GM21381 (cell line): ENCODE data around the gene NT5C3A.

ENCODE experiments used
- ATAC-seq: cut with Tn5 transposase; IDR thresholded peaks from one replicate; pipeline ENCODE4 v1.9.1; 2021; ENCODE audit warnings: mild to moderate bottlenecking, moderate library complexity; ENCODE audit not compliant: unreplicated experiment

Gene NT5C3A

DNA sequence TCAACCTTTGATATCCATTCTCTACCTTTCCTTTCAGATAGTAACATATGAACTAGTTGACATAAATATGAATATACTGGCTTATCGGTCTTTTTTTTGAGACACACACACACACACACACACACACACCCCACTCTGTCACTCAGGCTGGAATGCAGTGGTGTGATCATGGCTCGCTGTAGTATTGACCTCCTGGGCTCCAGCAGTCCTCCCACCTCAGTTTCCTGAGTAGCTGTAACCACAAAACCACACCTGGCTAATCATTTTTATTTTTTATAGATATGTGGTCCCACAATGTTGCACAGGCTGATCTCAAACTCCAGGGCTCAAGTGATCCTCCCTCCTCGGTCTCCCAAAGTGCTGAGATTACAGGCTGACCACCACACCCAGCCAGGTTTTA, 14.2 kb upstream of the NT5C3A start:
- peak; percentile 79 for ATAC-seq

DNA sequence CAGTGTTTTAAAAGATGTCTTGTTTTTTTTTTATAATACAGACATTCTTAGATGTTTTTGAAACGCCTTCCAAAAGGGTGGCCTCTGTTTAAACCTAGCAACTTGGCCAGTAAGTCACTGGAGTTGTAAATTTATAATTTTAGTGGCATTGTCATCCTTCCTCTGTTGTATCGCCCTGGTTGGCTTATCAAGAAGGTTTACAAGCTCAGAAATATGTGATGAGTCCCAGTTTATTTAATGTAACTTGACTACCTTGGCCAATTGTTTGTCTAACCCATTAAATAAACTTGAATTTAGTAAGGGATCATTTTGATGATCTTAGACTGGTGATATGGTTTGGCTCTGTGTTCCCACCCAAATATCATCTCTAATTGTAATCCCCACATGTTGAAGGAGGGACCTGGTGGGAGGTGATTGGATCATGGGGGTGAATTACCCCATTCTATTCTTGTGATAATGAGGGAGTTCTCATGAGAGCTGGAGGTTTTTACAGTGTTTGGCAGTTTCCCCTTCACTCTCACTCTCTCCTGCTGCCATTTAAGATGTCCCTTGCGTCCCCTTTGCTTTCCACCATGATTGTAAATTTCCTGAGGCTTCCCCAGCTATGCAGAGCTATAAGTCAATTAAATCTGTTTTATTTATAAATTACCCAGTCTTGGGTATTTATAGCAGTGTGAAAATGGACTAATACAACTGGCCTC, 13.4 kb upstream of the NT5C3A start:
- ATAC-seq, result no peak

DNA sequence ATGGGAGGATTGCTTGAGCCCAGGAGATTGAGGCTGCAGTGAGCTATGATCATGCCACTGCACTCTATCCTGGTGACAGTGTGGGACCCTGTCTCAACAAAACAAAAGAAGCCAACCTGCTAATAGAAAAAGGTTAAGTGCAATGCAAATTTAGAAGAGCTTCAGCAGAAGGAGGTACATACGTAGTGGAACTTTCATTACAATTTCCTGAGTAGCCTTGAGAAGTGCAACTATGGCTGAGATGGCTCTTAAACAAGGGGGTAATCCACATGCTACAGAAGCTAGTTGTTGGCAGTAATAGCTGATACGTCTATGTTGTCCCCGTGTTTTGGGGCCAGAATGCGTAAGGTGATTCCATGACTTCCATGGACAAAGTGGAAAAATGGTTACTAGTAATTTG, 10.7 kb upstream of the NT5C3A start:
- ATAC-seq, result no peak

DNA sequence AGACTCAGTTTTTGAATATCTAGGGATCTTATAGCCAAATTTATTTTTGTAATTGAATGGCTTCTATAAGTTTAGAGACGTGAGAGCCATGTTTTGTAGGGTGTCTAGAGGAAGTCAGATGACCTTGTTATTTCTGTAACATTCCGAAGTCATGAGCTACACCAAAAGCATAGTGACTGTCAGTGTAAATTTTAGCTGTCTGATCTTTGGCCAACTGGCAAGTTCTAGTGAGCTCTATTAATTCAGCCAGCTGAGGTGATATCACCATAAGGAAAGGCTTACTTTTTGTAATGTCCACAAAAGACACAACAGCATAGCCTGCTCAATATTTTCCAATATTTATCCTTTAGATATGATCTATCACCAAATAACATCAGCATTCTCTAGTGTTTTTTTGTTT, 9.9 kb upstream of the NT5C3A start:
- ATAC-seq, result no peak

DNA sequence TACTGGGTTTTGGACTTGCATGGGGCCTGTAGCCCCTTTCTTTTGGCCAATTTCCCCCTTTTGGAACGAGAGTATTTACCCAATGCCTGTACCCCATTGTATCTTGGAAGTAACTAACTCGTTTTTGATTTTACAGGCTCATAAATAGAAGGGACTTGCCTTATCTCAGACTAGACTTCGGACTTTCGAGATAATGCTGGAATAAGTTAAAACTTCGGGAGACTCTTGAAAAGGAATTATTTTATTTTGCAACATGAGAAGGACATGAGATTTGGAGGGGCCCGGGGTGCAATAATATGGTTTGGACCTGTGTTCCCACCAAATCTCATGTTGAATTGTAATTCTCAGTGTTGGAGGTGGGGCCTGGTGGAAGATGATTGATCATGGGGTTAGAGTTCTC, 8.3 kb upstream of the NT5C3A start:
- ATAC-seq, result no peak

DNA sequence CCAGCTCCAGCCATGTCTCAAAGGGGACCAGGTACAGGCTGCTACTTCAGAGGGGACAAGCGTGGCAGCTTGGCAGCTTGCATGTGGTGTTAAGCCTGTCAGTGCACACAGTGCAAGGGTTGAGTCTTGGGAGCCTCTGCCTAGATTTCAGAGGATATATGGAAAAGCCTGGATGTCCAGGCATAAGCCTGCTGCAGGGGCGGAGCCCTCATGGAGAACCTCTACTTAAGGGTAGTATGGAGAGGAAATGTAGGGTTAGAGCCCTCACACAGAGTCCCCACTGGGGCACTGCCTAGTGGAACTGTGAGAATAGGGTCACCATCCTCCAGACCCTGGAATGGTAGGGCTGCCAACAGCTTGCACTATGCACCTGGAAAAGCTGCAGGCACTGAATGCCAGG, 7.7 kb upstream of the NT5C3A start:
- ATAC-seq, result no peak

DNA sequence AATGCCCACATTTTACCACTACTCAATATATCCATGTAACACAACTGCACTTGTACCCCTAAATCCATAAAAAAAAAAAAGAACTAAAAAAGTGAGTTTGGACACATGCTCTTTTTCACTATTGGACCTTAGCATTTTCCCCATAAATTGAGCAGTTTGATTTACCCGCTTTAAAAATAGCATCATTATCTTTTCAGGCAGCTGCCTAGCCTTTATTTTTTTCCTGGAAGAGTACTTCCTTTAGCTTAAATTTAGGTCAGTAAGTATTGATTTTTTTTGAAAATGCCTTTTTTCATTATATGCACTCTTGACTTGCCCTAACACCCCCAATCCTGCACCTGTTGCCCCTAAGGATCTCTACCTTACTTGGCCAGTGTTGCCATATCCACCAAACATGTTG, 5.3 kb upstream of the NT5C3A start:
- no peak for ATAC-seq

DNA sequence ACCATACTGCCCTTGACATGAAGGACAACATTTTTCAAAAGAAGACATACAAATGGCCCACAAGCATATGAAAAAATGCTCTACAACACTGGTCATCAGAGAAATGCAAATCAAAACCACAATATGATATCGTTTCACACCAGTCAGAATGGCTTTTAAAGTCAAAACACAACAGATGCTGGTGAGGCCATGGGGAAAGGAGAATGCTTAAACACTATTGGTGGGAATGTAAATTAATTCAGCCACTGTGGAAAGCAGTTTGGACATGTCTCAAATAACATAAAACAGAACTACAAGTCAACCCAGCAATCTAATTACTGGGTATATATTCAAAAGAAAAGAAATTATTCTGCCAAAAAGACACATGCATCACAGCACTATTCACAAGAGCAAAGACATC, 4.2 kb upstream of the NT5C3A start:
- ATAC-seq, result no peak

DNA sequence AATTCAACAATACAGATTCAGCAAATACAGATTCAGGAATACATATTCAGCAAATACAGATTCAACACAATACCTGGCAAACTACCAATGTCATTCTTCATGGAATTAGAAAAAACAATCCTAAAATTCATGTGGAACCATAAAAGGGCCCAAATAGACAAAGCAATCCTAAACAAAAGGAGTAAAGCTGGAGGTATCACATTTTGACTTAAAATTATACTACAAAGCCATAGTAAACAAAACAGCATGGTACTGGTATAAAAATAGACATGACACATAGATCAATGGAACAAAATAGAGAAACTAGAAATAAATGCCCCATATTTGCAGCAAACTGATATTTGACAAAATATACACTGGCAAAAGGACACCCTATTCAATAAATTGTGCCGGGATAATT, 3.4 kb upstream of the NT5C3A start:
- no peak for ATAC-seq

DNA sequence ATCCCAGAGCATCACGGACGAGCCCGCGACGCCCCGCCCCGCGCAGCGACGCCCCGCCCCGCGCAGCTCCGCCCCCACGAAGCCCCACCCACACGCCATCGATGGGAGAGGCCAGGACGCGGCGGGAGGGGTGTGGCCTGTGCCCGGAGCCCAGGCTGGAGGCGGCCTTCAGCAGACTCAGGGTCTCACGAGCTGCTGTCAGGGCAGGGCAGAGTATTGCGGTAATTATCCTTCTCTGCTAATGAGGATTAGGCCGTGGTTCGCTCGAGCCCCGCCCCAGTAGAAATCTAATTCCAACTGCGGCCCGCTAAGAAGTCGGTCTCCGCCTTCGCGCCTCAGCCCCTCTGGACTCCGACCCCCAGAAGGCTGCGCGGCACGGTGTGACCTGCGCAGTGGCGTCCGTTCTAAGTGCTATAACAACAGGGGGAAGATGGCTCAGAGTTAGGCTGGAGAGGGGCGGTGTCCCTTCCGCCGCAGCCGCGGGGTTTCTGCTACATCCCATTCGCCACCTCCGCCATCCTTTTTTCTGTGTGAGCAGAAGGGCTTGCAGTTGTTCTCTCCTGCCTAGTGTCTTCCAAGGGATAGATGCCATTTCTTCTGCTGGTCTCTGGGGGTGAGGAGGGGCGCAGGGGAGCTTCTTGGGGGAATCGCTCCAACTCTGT, 337 bp upstream of the NT5C3A start:
- ATAC-seq, result peak; percentile 94

DNA sequence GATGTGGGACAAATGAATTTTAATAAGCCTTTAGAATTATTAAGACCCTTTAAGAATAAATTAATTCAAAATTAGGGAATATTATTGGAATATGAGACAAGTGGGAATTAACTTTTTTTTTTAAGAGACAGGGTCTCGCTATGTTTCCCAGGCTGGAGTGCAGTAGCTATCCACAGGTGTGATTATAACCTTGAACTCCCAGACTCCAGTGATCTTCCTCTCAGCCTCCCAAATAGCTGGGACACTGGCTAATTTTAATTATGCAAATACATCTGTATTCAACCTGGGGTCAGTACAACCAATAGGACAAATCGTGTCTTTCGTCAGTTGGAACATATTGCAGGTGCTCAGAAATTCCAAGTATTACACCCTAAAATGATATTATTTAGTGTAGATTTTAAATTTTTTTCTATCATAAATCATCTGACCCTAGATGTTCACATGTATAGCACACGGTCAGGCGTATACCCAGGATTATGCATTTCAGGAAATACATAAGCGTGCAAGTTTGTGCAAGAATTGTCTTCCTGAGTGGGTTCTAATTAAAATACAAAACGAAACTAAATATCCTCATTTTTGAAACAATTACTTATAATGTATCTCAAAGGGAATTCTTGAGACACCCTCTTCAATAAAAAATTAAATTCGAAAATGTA, 1.2 kb downstream of the NT5C3A start:
- ATAC-seq, result no peak

DNA sequence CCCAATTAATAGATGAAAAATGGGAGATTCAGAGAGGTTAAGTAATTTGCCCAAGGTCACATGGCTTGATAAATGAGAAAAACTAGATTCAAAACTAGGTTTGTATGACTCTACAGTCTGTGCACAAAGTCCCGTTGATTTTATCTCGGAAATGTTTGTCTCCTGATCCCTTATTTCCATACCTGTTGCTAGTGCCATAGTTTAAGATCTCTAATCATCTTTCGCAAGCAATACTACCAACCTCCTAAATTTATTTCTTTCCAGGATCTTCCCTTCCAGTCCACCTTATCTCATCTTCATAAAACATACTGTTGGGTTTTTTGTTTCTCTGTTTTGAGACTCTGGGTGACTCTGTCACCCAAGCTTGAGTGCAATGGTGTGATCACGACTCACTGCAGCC, 2.9 kb downstream of the NT5C3A start:
- ATAC-seq, result no peak

DNA sequence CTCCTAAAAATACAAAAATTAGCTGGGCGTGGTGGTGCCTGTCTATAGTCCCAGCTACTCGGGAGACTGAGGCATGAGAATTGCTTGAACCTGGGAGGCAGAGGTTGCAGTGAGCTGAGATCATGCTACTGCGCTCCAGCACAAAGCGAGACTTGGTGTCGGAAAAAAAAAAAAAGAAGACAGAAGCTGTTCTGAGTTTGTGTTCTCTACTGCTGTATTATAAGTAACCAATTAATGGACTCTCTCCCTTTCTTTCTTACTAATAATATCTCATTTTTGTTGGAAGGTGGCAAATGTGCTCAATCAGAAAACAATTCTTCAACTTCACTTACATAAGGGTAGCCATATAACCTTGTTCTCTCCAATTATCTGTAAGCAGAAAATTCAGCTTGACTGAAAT, 7.4 kb downstream of the NT5C3A start:
- no peak for ATAC-seq

DNA sequence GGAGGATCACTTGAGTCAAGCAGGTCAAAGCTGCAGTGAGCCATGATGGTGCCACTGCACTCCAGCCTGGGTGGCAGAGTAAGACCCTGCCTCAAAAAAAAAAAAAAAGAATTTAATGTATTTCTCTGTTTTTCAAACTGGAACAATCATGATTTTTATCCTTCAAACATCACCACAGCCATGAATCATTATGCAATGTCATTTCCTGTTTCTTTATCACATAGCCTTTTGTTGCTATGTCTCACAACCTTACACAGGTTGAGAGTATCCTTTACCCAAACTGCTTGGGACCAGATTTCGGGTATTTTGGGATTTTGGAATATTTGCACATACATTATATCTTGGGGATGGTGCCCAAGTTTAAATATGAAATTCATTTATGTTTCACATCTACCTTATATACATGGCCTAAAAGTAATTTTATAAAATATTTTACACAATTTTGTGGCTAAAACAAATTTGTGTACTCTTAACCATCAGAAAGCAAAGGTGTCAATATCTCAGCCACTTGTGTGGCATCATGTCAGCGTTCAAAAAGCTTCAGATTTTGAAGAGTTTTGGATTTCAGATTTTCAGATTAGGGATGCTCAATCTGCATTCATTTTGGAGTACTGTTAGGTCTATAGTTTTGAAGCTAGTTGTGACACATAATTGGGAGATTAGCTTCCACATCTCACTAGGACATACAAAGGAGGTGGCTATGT, 8.2 kb downstream of the NT5C3A start:
- no peak for ATAC-seq

DNA sequence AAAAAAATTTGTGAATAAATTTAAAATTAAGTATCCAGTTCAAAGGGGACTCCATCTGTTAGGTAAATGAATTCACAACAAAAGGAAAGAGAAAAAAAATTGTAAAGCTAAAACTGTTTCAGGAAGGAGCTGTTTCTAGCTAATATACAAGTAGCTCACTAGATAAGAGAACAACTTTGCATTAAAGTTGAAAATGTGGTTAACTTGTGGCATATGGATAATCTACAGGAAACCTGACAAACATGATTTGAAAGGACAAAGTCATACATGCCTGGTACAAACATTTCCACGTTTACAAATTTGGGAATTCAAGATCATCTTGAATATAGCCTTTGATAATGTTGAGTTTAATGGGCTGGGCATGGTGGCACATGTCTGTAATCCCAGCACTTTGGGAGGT, 8.9 kb downstream of the NT5C3A start:
- ATAC-seq, result no peak

DNA sequence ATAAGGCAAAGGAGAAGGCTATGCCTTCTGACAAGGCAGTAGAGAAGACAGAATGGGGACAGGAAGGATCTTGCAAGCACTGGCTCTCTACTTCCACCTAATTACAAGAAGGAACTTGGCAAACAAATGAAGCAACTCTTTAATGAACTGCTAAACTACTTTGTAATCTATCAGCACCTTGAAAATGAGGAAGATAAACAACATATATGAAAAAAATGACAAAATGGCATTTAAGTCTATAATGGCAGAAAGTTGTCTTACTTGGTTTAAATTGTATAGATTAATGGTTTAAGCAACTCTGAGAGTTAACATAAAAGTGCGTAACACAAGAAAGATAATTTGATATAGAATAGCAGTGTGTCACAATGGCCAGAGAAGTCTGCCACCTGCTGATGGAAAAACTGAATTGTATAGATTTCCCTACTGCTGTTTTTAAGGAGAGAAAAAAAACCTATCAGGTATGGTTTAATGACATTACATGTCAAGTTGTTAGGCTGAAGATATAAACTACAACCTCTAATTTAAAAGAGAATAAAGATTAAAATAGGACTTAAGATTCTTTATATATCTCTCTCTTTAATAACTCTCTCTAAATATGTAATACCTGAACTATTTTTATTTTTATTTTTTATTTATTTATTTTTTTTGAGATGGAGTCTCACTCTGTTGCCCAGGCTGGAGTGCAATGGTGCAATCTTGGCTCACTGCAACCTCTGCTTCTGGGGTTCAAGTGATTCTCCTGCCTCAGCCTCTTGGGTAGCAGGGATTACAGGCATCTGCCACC, 11.8 kb downstream of the NT5C3A start:
- ATAC-seq, result peak; percentile 50

DNA sequence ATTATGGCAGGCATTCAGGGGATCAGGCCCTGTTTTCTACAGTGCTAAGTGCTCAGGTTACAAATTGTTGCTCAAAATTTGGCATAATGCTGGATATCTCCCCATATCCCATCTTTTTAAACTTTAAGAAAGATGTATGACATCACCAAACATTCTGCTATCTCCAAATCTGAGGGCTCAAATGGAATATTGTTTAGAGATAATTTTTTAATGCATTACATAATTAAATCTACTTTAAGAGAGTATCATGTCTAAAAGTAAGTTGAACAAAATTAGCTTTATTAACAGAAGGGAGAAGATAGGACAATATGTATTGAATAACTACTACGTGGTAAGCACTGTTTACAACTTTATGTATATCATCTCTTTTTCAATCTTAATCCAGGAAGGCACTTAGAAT, 13.9 kb downstream of the NT5C3A start:
- no peak for ATAC-seq

DNA sequence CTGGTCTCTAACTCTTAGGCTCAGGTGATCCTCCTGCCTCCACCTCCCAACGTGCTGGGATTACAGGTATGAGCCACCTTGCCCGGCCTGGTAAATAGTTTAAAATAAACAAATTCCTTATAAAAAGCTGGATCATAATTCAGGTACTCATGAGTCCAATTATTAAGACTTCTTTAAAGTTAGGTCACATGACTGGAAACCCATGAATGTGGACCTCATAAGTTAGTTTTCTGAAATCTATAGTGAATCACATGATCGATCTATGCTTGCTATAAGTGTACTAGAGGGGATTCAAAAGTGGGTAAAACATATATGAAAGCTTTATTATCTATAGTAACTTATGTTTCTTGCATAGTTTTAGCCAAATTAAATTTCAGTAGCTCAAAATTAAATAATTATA, 14.3 kb downstream of the NT5C3A start:
- no peak for ATAC-seq

DNA sequence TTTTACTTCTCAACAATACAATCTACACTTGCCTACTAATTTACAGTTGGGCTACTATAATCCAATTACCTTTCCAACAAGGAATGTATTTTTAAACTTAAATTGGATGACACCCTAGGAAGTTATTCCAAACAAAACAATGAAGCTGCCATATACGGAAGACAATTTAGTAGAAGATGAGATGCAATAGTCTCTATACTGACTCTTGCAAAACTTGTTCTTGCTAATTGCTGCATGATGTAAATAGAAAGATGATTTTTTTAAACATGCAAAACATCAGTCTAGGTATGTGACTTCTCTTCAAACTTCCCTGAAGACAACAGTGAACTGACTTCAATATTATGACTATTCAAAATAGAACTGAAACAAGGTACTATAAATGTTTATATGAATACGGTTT, 17.6 kb downstream of the NT5C3A start:
- ATAC-seq, result peak; percentile 32

DNA sequence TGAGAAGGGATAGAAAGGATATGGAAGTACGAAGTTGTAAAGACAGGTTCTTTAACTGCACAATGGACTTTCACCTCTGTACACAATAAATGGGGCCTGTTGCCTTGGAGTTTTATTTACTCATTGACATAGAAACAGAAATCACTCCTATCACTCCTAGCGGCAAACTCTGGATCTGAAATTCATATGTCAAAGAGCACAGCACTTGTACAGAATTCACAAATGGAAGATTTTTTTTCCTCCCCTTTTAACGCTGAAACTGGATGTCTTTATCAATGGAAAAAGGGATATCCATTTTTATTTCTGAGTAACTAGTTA, 18.2 kb downstream of the NT5C3A start:
- ATAC-seq, result no peak
